MCF 10A (cell line): ENCODE measurements around the gene FOXG1. TPM values are rescaled to one million over a fixed set of nuclear protein-coding genes. Genes with fewer than 3 reads are reported as not detected.
A peak's percentile ranks its signal among the peaks of the same experiment; 100 is the strongest.

Experiments
- BruUV-seq: library from RNA; stranded (reverse); fragments of 400-500 nt; replicated peaks from 2 replicates; lab custom pipeline; 2021; lab: Mats Ljungman, UMichigan
- CTCF ChIA-PET: fragments of 300-600 bp; sonication (Branson Sonifier 250); formaldehyde crosslinking; extraction: SDS; loops from one replicate; lab custom pipeline; 2021; ENCODE audit warnings: antibody characterized with exemption, inconsistent platforms; lab: Yijun Ruan, JAX
- POLR2A ChIA-PET: fragments of 300-600, 350-650 bp; sonication (Branson Sonifier 250); formaldehyde crosslinking; extraction: SDS; loops from one replicate; lab custom pipeline; 2020; ENCODE audit warnings: antibody characterized with exemption, inconsistent platforms; lab: Yijun Ruan, JAX
- DNase-seq: peaks from one replicate; pipeline ENCODE4 v3.0.0-alpha.2; 2018; ENCODE audit not compliant: unreplicated experiment
- H3K27ac Mint-ChIP-seq: one replicate; pipeline ENCODE4 v1.8.0; 2022; ENCODE audit warnings: mild to moderate bottlenecking, low read depth, mixed read lengths; ENCODE audit not compliant: unreplicated experiment
- H3K27me3 Mint-ChIP-seq: one replicate; pipeline ENCODE4 v1.8.0; 2022; ENCODE audit warnings: mixed read lengths; ENCODE audit not compliant: insufficient read depth, unreplicated experiment
- H3K36me3 Mint-ChIP-seq: one replicate; pipeline ENCODE4 v1.8.0; 2022; ENCODE audit warnings: mild to moderate bottlenecking, moderate library complexity, mixed read lengths; ENCODE audit not compliant: insufficient read depth, unreplicated experiment
- H3K4me1 Mint-ChIP-seq: one replicate; pipeline ENCODE4 v1.8.0; 2022; ENCODE audit warnings: mixed read lengths; ENCODE audit not compliant: insufficient read depth, unreplicated experiment
- H3K4me3 Mint-ChIP-seq: one replicate; pipeline ENCODE4 v1.8.0; 2022; ENCODE audit warnings: mild to moderate bottlenecking, moderate library complexity, mixed read lengths; ENCODE audit not compliant: unreplicated experiment
- H3K9me3 Mint-ChIP-seq: one replicate; pipeline ENCODE4 v1.8.0; 2022; ENCODE audit warnings: mixed read lengths; ENCODE audit not compliant: unreplicated experiment
- intact Hi-C: fragments of 100-400 bp; cut with micrococcal nuclease; formaldehyde crosslinking; loops from 2 replicates; pipeline ENCODE4 v1.14.1; 2022
- total RNA-seq: library from RNA; stranded (reverse); gene quantifications from 2 replicates; pipeline ENCODE4 v1.2.3, GENCODE V29; 2022
- TF ChIP-seq, protein P1 (sequence below): fragments of 200-600 bp; IDR thresholded peaks from one replicate; pipeline ENCODE4 v1.8.0; 2022; ENCODE audit warnings: antibody characterized with exemption, mild to moderate bottlenecking; ENCODE audit not compliant: unreplicated experiment

The FOXG1 gene
- total RNA-seq, 1 experiment from 2014 or later = not detected

DNA sequence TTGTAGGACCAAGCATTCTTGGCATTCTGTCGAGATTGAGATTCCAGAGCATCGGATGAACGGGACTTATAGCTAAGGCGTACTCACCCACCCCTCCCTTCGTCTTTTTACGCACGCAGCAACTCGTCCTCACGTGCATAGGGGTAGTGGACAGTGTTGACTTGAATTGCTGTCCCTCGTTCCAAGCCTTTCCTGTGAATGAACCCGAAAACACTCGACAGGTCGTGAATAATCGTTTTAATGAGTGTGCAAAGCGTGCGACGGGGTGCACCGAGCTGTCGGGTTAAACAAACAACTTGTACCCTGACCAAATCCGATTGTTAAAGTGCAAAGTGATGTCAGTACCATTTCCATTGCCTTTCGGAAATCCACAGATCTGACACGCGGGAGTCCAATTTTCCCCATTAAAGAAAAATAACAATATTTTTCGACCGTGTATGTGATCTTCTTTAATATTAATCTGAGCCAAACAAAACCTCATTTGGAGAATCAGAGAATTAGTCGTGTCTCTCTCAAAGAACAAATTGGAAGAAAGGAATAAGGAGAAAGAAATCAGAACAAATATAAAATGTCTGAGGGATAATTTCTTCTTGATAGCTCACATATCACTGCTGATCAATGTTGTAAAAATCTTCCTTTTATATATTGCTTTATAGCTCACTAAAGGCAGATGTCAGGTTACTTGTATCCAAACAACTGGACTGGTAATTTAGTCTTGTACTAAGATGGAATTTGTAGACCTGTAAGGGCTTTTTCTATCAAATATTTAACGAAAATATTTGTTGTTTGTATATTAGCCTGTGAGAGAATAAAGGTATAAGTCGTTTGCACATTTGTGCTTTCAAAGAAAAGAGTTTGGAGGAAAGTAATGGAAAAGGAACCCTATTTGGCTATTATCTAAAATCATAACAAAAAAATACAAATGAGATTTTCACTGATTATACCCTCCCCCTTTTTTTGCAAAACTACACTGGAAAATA is 11.8 kb downstream of the FOXG1 start:
- Mint-ChIP-seq H3K4me3 (no peak overlapping the region), H3K27me3 (peaks cover 100% of the 10 kb centered on the region), H3K36me3 (no peaks in the 10 kb centered on the region), H3K9me3 (no peaks in the 10 kb centered on the region), H3K4me1 (no peaks in the 10 kb centered on the region), H3K27ac (no peak overlapping the region)
- ChIA-PET POLR2A (interaction anchor here (0.6 kb wide), 1 partner anchor 16 kb away, joined by 3 read pairs; no protein-coding TSS in a partner anchor), CTCF (interaction anchor here (0.6 to 0.9 kb wide), 2 partner anchors 1436 to 1505 kb away, joined by 3 read pairs; no protein-coding TSS in a partner anchor)
- DNase-seq = no peak
- intact Hi-C loops = no loop called here
- no TSS peak for BruUV-seq
- TF ChIP-seq, protein P1, sequence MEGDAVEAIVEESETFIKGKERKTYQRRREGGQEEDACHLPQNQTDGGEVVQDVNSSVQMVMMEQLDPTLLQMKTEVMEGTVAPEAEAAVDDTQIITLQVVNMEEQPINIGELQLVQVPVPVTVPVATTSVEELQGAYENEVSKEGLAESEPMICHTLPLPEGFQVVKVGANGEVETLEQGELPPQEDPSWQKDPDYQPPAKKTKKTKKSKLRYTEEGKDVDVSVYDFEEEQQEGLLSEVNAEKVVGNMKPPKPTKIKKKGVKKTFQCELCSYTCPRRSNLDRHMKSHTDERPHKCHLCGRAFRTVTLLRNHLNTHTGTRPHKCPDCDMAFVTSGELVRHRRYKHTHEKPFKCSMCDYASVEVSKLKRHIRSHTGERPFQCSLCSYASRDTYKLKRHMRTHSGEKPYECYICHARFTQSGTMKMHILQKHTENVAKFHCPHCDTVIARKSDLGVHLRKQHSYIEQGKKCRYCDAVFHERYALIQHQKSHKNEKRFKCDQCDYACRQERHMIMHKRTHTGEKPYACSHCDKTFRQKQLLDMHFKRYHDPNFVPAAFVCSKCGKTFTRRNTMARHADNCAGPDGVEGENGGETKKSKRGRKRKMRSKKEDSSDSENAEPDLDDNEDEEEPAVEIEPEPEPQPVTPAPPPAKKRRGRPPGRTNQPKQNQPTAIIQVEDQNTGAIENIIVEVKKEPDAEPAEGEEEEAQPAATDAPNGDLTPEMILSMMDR = no peak

DNA sequence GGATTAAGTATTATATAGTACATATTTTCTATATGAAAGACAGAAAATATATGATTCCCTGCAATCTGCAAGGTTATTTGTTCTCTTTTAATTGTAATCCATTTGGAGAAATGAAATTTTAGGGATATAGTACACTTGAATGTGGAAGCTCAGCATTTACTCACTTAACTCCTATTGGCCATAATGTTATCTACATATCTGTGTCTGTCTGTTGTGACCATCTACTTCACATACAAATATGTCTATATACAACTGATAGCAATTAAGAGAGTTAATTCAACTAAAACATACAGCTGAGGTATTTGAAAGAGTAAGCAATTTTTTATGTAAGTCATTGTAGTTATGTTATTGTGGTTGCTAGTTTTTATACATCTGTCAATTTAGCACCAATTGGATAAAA is 12.9 kb downstream of the FOXG1 start:
- Mint-ChIP-seq H3K27ac (no peak overlapping the region), H3K4me3 (no peak overlapping the region), H3K4me1 (no peaks in the 10 kb centered on the region), H3K27me3 (peaks cover 100% of the 10 kb centered on the region), H3K9me3 (no peaks in the 10 kb centered on the region), H3K36me3 (no peaks in the 10 kb centered on the region)
- no TSS peak for BruUV-seq
- POLR2A ChIA-PET = no interaction called here
- CTCF ChIA-PET = no interaction called here
- no peak for DNase-seq
- TF ChIP-seq, protein P1 = no peak
- intact Hi-C loops = no loop called here

DNA sequence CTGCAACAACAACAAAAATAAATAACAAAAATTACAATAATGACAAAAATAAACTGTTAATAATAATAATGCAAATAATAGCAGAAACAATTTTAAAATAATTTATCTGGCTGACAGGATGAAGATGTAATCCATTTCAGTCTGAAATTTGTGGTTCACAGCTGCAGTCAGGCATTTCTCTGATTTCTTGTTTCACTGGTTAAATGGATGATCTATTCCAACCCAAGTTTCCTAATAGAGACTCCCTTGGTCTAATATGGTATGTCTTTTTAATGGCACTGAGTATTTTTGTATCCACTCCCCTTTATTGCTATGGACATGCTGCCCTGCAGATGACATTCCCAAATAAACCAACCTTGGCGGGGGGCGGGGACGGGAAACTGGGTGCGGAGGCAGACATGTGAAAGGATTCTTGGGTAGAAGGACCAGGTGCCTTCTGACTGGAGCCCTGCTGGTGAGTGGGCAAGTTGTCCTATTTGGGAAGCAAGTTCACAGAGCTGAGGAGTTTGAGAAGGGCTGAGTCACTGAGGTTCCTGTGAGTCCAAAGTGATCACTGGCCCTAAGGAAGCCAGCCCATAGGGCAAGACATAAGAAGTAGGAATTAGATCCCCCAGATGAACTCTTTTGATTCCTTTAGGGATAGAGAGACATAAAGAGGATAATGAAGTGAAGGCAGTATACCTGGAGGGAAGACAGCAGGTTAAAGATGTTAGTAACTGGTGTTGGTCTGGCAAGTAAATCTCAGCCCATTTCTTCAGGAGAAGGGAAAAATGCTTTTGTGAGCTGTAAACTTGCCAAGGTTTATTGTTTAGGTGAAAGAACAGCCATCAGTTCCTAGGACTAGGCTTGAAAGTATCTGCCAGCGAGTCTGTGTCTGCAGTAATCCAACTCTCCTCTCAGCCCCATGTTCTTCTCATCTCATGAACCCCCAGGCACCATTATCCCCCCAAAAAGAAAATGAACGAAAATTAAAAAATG is 14.5 kb downstream of the FOXG1 start:
- Mint-ChIP-seq H3K4me1 (no peaks in the 10 kb centered on the region), H3K9me3 (no peaks in the 10 kb centered on the region), H3K4me3 (no peak overlapping the region), H3K27me3 (peaks cover 100% of the 10 kb centered on the region), H3K36me3 (no peaks in the 10 kb centered on the region), H3K27ac (no peak overlapping the region)
- TF ChIP-seq, protein P1 = no peak
- POLR2A ChIA-PET = interaction anchor here (0.7 kb wide), 1 partner anchor 108 kb away, joined by 5 read pairs; no protein-coding TSS in a partner anchor
- BruUV-seq = no TSS peak
- CTCF ChIA-PET = interaction anchor here (0.6 to 0.7 kb wide), 3 partner anchors 9 to 703 kb away, joined by 3 to 4 read pairs (median 3); no protein-coding TSS in a partner anchor
- intact Hi-C loops = no loop called here
- DNase-seq = peak; percentile 6
